Ovary (tissue), 3 donors: Measurements from ENCODE around the gene FAM171A2.

ENCODE experiments used
- CTCF ChIP-seq, 3 donors: fragments of 450-650 bp in 2 of 3; fragments of 200-600 bp in 1 of 3; IDR thresholded peaks; one replicate each; pipeline versions ENCODE4 v1.5.1 to v1.8.0; 2016 to 2022; ENCODE audit warnings: antibody characterized with exemption in 3 of 3, mild to moderate bottlenecking in 1 of 3
- POLR2A ChIP-seq: fragments of 450-650 bp; IDR thresholded peaks from one replicate; pipeline ENCODE4 v1.6.1; 2017; ENCODE audit warnings: antibody characterized with exemption, mild to moderate bottlenecking, moderate library complexity
- donor health status: DM: no; HTN: no; CAD: no.

GRCh38 chr17:44383861-44384260, 20.2 kb upstream of the FAM171A2 start:
- TF ChIP-seq POLR2A (no peak), CTCF (IDR thresholded peaks at IDR 0.05) (no peak)
